ENCODE data around the gene ACTN4.

The ACTN4 gene

DNA sequence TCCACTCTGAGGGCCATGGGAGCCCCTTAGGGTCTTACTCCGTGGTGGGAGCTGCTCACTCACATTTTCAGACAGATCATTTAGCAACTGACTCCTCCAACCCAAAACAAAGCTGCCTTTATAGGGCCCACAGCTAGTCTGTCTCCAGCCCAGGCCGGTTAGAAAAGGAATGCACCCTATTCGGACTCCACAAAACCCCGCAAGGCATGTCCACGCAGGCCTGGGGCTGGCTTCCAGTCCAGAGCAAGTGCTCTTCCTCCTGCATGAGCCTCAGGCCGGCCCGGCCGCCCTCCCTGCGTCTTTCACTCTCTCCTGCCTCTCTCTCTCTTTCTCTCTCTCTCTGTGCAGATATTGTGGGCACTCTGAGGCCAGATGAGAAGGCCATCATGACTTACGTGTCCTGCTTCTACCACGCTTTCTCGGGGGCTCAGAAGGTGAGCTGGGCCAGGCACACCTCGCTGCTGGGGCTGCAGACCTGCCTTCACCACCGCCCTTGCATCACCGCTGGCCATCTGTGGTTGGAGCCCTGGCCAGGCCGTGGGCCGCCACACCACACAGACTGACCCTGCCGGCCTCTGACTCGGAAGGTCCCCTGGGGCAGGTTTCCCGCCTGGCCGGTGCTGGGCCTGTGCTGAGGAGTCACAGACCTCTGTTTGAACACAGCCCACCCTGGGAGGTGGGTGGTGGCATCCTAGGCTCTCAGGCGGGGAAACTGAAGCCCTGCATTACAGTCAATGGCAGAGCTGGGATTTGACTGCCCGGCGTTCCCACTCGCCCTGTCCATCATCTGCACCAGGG is 63.7 kb downstream of the ACTN4 start:
- Mint-ChIP-seq H3K9me3 (no peaks in the 10 kb centered on the region), H3K27ac (peak overlapping the region; percentile 67), H3K36me3 (peaks cover 96% of the 10 kb centered on the region), H3K4me1 (peaks cover 22% of the 10 kb centered on the region), H3K4me3 (no peak overlapping the region)
- ATAC-seq, result no peak
- no peak for DNase-seq (ENCODE audit: low spot score in 2 of 2)

DNA sequence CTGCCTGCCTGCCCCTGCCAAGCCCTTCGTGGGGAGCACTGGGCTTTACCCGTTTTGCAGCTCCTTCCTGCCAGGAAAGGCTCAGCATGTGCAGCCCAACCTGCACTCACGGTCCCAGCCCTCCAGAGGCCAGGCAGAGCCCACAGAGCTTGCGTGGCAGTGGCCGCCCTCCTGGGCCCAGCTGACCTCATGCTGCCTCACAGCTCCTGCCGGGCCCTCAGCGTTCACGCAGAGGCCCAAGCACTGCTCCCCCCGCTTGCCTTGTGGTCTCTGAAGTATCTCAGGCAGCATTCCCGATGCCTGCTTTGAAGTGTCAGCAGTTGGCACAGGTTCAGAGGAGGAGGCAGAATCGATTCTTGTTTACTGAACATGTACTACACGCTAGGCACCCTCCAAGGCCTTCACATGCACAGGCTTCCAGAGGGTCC is 64.3 kb downstream of the ACTN4 start:
- Mint-ChIP-seq H3K27ac (peak overlapping the region; percentile 67), H3K4me3 (no peak overlapping the region), H3K4me1 (peaks cover 22% of the 10 kb centered on the region), H3K9me3 (no peaks in the 10 kb centered on the region), H3K36me3 (peaks cover 96% of the 10 kb centered on the region)
- no peak for DNase-seq (ENCODE audit: low spot score in 2 of 2)
- ATAC-seq, result no peak

DNA sequence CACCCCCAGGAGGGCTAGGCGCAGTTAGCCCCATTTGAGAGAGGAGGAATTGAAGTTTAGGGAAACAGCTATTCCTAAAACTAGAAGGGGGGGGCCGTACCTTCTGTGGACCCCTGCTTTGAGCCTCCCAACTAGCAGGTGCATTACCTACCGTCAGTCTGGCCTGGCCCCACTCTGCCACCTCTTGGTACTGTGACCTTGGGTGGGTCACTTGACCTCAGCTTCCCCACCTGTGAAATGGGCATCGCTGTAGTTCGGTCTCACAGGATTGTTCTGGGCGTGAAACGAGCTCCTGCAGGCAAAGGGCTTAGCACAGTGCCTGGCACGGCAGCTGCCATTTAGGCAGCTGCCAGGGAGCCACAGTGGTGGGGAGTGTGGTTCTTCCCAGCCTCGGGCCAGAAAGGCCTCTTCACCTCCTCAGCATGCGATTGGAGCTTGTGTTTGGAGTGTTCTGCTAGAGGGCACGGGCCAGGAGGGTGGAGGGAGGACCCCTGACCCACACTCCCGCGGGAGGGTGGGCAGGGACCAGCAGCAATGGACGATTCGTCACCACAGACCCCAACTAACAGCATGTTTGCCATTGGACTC is 64.8 kb downstream of the ACTN4 start:
- ATAC-seq (no peak), DNase-seq (ENCODE audit: low spot score in 2 of 2) (no peak)

DNA sequence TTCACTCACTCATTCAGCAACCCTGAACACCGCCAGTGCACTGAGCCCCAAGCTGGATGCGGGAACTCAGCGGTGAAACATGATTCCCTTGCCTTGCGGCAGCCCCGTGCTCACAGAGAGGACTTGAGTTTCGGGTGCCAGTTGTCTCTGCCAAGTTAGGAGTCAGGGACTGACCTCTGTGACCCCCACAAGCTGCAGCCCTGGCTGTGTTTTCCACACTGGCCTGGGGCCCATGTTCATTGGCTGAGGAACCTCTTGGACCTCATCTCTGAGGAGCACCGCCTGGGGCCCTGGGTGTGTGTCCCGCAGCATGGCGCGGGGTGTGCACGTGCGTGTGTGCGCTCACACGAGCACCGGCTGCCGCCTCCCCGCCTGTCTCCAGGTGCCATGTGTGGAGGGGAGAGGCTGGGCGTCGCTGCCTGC is 65.8 kb downstream of the ACTN4 start:
- H3K36me3 Mint-ChIP-seq, result peaks cover 96% of the 10 kb centered on the region
- no peak overlapping the region for H3K4me3 Mint-ChIP-seq
- H3K4me1 Mint-ChIP-seq, result peaks cover 22% of the 10 kb centered on the region
- ATAC-seq (no peak), DNase-seq (ENCODE audit: low spot score in 2 of 2) (no peak)
- H3K27ac Mint-ChIP-seq, result peak overlapping the region; percentile 90
- no peaks in the 10 kb centered on the region for H3K9me3 Mint-ChIP-seq

More for the DNA sequence above, 64.8 kb downstream of the ACTN4 start:
- peaks cover 22% of the 10 kb centered on the region for H3K4me1 Mint-ChIP-seq
- H3K36me3 Mint-ChIP-seq, result peaks cover 96% of the 10 kb centered on the region
- H3K4me3 Mint-ChIP-seq, result no peak overlapping the region
- no peaks in the 10 kb centered on the region for H3K9me3 Mint-ChIP-seq
- H3K27ac Mint-ChIP-seq, result peak overlapping the region; percentile 29

DNA sequence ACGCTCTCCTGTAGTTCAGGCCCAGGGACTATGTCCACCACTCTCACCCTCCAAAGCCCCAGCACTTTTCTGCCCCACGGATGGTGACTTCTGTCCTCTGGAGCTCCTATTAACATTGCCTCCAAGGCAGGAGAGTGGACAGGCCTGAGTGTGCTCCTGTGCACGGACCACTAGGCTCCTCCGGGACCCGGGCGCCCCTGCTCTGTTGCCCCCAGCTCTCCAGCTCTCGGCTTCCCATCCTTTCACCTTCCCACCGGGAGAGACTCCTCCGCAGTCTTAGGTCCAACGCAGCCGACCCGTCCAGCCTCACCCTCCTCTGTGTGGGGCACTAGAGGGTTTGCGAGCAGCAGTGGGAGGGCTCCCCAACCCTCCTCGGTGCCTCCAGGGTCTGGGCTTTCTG is 66.4 kb downstream of the ACTN4 start:
- peak overlapping the region; percentile 90 for H3K27ac Mint-ChIP-seq
- H3K4me3 Mint-ChIP-seq, result no peak overlapping the region
- no peaks in the 10 kb centered on the region for H3K9me3 Mint-ChIP-seq
- H3K4me1 Mint-ChIP-seq, result peaks cover 22% of the 10 kb centered on the region
- no peak for ATAC-seq
- H3K36me3 Mint-ChIP-seq, result peaks cover 96% of the 10 kb centered on the region
- DNase-seq (ENCODE audit: low spot score in 2 of 2), result no peak

DNA sequence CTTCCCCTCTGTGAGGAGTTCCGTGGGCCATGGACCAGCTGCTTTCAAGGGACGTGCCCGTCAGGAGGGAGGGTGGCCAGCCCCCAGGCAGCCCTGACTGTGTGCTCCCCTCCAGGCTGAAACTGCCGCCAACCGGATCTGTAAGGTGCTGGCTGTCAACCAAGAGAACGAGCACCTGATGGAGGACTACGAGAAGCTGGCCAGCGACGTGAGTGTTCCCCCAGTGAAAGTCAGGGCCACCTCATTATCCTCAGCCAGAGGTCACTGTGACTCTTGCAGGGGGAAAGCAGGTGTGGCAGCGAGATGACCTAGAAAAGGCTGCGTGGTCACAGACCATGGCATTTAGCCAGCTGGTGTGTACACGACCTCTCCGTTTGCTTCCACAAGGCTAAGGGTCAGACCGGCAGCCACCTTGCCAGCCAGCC is 66.9 kb downstream of the ACTN4 start:
- DNase-seq (ENCODE audit: low spot score in 2 of 2), result no peak
- H3K4me3 Mint-ChIP-seq, result no peak overlapping the region
- H3K4me1 Mint-ChIP-seq, result peaks cover 22% of the 10 kb centered on the region
- H3K9me3 Mint-ChIP-seq, result no peaks in the 10 kb centered on the region
- ATAC-seq, result no peak
- peak overlapping the region; percentile 90 for H3K27ac Mint-ChIP-seq
- H3K36me3 Mint-ChIP-seq, result peaks cover 96% of the 10 kb centered on the region

DNA sequence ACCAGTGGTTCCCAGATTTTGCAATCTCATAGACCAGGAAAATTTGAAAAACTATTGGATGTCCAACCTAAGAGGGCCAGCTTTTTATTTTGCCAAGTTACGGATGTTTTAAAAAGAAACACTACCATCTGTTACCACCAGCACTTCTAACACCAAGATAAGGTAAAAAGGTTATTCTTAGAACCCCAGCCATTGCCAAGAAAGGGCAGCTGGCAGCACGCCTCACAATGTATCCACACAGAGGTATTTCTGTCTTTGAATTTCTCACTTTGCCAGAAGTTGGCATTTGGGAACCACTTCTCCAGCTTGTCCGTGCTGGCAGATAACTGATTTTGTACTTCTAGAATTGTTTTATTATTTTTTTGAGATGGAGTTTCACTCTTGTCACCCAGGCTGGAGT is 68.1 kb downstream of the ACTN4 start:
- peaks cover 94% of the 10 kb centered on the region for H3K36me3 Mint-ChIP-seq
- H3K4me1 Mint-ChIP-seq, result peaks cover 17% of the 10 kb centered on the region
- no peak for DNase-seq (ENCODE audit: low spot score in 2 of 2)
- H3K9me3 Mint-ChIP-seq, result no peaks in the 10 kb centered on the region
- no peak overlapping the region for H3K27ac Mint-ChIP-seq
- H3K4me3 Mint-ChIP-seq, result no peak overlapping the region
- no peak for ATAC-seq

DNA sequence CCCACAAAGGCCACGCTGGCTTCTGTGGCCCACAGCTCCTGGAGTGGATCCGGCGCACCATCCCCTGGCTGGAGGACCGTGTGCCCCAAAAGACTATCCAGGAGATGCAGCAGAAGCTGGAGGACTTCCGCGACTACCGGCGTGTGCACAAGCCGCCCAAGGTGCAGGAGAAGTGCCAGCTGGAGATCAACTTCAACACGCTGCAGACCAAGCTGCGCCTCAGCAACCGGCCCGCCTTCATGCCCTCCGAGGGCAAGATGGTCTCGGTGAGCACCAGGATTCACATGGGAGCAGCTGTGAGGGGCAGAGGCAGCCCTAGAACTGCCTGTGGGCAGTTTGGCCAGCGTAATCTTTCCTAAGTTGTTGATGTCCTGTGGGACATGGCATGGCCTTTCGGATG is 69.6 kb downstream of the ACTN4 start:
- Mint-ChIP-seq H3K36me3 (peaks cover 94% of the 10 kb centered on the region), H3K4me3 (no peak overlapping the region), H3K27ac (peak overlapping the region; percentile 69), H3K4me1 (peaks cover 11% of the 10 kb centered on the region), H3K9me3 (no peaks in the 10 kb centered on the region)
- ATAC-seq (no peak), DNase-seq (ENCODE audit: low spot score in 2 of 2) (no peak)

DNA sequence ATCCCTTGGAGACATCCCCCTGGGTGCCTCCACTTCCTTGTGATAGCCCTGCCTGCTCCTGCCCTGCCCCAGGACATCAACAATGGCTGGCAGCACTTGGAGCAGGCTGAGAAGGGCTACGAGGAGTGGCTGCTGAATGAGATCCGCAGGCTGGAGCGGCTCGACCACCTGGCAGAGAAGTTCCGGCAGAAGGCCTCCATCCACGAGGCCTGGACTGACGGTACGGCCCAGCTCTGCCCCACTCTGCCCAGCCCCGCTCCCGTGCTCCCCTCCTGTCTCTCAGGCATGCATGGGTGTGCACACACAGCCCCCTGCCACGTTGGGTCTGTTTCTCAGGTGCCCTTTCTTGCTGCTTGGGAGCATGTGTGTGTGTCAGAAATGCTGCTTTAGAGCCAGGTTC is 70.4 kb downstream of the ACTN4 start:
- H3K9me3 Mint-ChIP-seq, result no peaks in the 10 kb centered on the region
- no peak overlapping the region for H3K4me3 Mint-ChIP-seq
- H3K4me1 Mint-ChIP-seq, result peaks cover 11% of the 10 kb centered on the region
- H3K27ac Mint-ChIP-seq, result peak overlapping the region; percentile 69
- DNase-seq (ENCODE audit: low spot score in 2 of 2) (no peak), ATAC-seq (no peak)
- peaks cover 97% of the 10 kb centered on the region for H3K36me3 Mint-ChIP-seq

DNA sequence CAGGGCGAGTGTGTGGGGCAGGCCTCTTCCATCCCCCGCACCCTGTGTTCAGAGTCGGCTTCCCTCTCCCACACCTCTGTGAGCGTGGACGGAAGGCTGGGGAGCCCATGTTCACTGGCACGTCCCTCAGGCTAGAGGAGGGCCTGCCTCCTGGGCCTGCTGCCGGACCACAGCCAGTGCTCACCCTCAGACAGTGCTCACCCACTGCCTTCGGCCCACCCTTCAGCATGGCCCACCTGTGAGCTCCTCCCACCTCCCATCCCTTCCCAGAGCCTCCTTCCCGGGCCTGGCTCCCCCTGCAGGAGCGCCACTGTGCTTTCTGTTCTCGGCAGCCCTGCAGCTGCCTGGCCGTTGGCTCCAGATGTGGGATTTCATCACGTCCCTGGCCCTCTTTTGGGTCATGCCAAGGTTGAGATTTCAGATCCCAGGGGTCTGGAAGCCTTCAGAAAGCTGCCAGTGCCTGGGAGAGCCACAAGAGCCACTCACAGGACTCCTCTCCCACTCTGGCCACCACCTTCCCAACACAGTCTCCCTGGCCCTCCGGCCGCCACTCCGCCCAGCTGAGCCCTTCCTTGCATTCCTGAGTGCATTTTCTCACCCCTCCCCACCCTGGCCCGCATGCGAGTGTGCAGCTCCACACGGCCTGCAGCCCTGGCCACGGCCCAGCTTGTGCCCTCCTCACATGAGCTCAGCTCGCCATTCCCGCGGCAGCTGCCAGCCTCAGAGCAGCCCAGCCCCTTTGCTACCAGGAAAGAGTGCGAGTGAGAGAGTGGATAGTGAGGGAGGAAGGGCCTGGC is 71.5 kb downstream of the ACTN4 start:
- H3K4me3 Mint-ChIP-seq, result no peak overlapping the region
- H3K9me3 Mint-ChIP-seq, result no peaks in the 10 kb centered on the region
- DNase-seq (ENCODE audit: low spot score in 2 of 2), result no peak
- peaks cover 97% of the 10 kb centered on the region for H3K36me3 Mint-ChIP-seq
- ATAC-seq, result no peak
- H3K4me1 Mint-ChIP-seq, result peaks cover 5% of the 10 kb centered on the region
- peak overlapping the region; percentile 69 for H3K27ac Mint-ChIP-seq

DNA sequence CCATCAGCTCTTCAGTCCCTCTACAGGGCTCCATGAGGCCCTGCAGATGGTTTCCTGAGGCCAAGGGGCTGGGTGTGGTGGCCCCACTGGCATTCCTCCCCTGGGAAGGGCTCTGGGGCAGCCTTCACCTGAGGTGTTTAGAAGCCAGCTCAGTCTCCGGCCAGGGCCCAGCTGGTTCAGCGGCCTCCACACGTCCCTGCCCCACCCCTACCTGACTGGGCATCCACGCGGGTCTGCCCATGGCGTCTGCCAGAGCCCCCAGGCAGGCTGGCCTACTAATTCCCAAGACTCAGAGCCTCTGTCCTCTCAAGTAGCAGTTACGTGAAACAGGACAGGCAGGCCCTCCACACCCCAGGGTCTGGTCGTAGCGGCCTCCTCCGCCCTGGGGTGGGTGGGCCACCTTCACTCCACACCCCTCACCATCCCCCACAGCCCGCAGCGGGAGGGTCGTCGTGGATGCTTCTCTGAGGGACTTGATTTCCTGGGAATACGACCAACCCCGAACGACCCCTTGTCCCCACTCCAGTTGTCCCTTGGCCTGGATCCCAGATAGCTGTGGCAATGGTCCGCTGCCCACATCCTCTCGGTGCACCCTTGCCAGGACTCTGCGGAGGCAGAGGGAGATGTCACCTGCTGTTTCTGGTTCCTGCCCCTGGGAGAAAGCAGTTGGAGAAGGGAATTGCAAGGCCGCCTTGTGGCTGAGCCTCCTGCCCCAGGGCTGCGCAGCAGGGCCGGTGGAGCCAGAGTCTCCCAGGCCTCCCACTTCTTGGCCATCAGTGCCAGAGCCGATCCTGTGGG is 72.5 kb downstream of the ACTN4 start:
- H3K4me1 Mint-ChIP-seq, result peaks cover 3% of the 10 kb centered on the region

DNA sequence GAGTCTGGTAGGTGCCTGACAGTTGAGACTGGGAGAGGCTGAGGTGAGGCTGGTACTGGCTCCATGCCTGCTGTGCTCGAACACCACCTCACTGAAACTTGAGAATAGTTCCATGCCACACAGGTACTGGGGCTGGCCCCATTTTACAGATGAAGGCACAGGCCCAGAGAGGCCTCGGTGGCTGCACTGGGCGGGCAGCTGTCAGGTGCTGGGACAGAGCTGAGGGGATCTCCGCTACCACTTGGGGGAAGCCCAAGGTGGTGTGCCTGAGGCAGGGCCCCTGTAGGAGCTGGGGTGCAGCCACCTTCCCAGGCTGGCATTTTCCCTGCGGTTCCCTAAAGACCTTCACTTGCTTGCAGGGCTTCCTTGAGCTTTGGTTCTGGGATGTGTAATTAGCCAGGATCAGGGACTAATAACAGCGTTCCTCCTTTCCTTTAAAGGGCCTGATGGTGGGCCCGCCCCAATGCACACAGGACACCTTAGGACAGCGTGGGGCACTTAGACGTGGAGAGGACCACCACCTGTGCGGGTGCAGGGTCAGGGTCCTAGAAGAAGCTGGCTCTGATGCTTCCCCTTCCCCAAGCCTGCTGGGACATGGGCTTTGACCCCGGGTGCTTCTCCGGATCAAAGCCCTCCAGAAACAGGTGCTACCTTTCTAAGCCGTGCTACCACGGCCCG is 73.2 kb downstream of the ACTN4 start:
- H3K36me3 Mint-ChIP-seq, result peaks cover 97% of the 10 kb centered on the region
- H3K9me3 Mint-ChIP-seq, result no peaks in the 10 kb centered on the region
- DNase-seq (ENCODE audit: low spot score in 2 of 2), result no peak
- H3K4me3 Mint-ChIP-seq, result no peak overlapping the region
- H3K27ac Mint-ChIP-seq, result peak overlapping the region; percentile 48
- peaks cover 7% of the 10 kb centered on the region for H3K4me1 Mint-ChIP-seq
- no peak for ATAC-seq

More for the DNA sequence above, 72.5 kb downstream of the ACTN4 start:
- DNase-seq (ENCODE audit: low spot score in 2 of 2) (no peak), ATAC-seq (no peak)
- Mint-ChIP-seq H3K27ac (peak overlapping the region; percentile 48), H3K9me3 (no peaks in the 10 kb centered on the region), H3K4me3 (no peak overlapping the region), H3K36me3 (peaks cover 97% of the 10 kb centered on the region)

DNA sequence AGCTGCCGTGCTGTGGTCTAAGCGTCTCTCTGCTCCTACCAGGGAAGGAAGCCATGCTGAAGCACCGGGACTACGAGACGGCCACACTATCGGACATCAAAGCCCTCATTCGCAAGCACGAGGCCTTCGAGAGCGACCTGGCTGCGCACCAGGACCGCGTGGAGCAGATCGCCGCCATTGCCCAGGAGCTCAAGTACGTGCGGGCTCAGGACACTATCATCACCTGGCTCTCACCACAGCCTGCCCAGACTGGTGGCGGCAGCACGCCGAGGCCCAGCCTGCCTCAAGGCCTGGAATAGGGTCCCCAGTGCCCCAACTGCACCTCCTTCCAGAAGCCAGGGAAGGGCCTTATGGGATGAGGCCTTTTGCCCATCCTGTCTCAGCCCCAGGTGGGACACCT is 74.0 kb downstream of the ACTN4 start:
- H3K4me3 Mint-ChIP-seq, result no peak overlapping the region
- H3K9me3 Mint-ChIP-seq, result no peaks in the 10 kb centered on the region
- no peak for ATAC-seq
- peaks cover 15% of the 10 kb centered on the region for H3K4me1 Mint-ChIP-seq
- H3K27ac Mint-ChIP-seq, result peak overlapping the region; percentile 70
- H3K36me3 Mint-ChIP-seq, result peaks cover 97% of the 10 kb centered on the region
- DNase-seq (ENCODE audit: low spot score in 2 of 2), result no peak

DNA sequence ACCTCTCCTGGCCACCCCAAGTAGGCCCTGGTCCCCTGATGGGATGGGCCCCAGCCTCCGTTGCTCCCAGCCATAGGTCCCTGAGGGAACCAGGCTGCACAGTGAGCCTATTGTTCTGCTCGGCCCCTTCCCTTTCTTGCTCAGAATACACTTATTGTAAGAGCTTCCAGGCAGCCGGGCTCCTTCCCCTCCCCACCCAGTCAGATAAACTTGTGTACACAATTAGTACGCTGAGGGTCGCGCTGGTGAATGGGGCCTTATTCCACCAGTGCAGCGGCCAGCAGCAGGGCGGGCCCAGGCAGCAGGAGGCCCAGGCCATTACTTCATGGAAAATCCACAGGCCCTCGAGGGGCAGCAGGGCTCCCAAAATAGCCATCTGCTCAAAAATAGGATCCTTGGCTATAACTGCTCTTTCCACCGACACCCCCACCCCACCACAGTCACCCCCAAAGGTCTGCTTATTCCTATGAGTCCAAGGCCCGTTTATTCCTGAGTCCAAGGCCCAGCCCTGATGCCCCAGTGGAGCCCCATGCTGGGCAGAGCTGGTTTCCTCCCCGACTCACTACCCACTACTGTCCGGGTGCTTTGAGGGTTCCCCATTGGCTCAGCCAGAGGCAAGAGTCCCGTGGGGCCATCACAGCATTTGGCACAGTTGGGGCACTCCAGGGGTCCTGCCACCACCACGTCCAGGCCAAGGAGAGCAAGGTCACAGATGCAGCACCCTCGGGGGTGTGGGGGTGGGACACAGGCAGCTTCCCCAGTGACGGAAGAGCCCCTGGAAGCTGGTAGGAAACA is 74.7 kb downstream of the ACTN4 start:
- no peaks in the 10 kb centered on the region for H3K9me3 Mint-ChIP-seq
- H3K27ac Mint-ChIP-seq, result peak overlapping the region; percentile 70
- DNase-seq (ENCODE audit: low spot score in 2 of 2) (no peak), ATAC-seq (no peak)
- H3K4me1 Mint-ChIP-seq, result peaks cover 22% of the 10 kb centered on the region
- H3K36me3 Mint-ChIP-seq, result peaks cover 96% of the 10 kb centered on the region
- H3K4me3 Mint-ChIP-seq, result no peak overlapping the region

All from stimulated activated effector memory CD8-positive, alpha-beta T cell treated with anti-CD3 and anti-CD28 coated beads, Interleukin-12 subunit alpha, Interleukin-12 subunit beta, amount 100 ng/mL, for 72 hours (primary cell).